ENCODE results near the gene MYO10. TPM values are rescaled to one million over a fixed set of nuclear protein-coding genes. Genes with fewer than 3 reads are reported as not detected.

The MYO10 gene
- total RNA-seq, 4 donors from 2014 or later: 30.6 to 55.9 (median 38.2) TPM

DNA sequence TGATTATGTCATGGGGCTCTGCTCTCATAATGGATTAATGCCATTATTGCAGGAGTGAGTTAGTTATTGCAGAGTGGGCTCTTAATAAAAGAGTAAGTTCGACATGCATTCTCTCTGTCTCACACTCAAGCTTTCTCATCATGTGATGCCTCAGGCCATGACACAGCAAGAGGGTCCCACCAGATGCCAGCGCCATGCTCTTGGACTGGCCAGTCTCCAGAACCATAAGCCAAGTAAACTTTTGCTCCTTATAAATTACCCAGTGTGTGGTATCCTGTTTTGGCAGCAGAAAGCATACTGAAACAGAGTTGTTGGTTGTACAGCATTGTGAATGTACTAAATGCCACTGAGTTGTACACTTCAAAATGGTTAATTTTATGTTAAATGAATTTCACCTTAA, 138.1 kb downstream of the MYO10 start:
- H3K4me3 ChIP-seq: no peak overlapping the region
- H3K4me1 ChIP-seq: no peaks in the 10 kb centered on the region
- DNase-seq (ENCODE audit: low spot score in 2 of 2): no peak
- no peak for TF ChIP-seq EP300 (IDR thresholded peaks at IDR 0.05)
- TF ChIP-seq, protein P1, sequence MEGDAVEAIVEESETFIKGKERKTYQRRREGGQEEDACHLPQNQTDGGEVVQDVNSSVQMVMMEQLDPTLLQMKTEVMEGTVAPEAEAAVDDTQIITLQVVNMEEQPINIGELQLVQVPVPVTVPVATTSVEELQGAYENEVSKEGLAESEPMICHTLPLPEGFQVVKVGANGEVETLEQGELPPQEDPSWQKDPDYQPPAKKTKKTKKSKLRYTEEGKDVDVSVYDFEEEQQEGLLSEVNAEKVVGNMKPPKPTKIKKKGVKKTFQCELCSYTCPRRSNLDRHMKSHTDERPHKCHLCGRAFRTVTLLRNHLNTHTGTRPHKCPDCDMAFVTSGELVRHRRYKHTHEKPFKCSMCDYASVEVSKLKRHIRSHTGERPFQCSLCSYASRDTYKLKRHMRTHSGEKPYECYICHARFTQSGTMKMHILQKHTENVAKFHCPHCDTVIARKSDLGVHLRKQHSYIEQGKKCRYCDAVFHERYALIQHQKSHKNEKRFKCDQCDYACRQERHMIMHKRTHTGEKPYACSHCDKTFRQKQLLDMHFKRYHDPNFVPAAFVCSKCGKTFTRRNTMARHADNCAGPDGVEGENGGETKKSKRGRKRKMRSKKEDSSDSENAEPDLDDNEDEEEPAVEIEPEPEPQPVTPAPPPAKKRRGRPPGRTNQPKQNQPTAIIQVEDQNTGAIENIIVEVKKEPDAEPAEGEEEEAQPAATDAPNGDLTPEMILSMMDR (IDR thresholded peaks at IDR 0.05): no peak
- TF ChIP-seq POLR2A (IDR thresholded peaks at IDR 0.05): no peak
- H3K27ac ChIP-seq: no peak overlapping the region
- WGBS, 2 donors: 87 to 93% methylated on average over 2 of the region's 2 CpGs
- no peaks in the 10 kb centered on the region for H3K9me3 ChIP-seq
- H3K36me3 ChIP-seq: no peaks in the 10 kb centered on the region
- H3K27me3 ChIP-seq: no peaks in the 10 kb centered on the region

DNA sequence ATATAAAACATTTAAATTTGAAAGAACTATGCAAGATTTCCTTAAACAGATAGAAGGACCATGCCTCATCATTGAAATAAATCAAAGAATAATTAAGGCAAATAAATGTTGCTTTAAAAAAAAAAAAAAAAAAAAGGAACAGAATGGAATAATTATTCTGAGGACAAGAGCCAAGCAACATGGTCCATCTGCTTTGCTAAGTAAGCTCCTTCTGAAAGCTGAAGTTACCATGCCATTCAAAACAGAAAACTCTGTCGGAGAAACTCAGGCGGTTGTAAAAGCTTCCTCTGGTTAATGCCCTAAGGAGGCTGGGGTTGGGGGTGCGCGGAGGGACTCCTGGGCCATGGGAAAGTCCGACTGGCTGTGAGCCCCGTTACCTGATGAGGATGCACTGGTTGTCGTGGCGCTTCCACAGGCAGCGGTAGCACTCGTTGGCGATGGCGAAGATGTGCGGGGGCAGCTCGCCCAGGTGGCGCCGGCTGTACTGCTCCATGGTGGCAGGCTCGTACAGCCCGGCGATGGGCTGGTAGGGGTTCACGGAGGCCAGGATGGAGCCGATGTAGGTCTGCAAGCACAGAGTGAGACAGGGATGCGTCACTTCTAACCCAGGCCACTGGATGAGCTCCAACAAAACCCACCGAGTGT, 141.7 kb downstream of the MYO10 start:
- no peaks in the 10 kb centered on the region for H3K9me3 ChIP-seq
- H3K4me3 ChIP-seq: no peak overlapping the region
- no peak for DNase-seq (ENCODE audit: low spot score in 2 of 2)
- H3K4me1 ChIP-seq: peaks cover 0 to 12% (median 0%) of the 10 kb centered on the region in 4 donors
- no peaks in the 10 kb centered on the region for H3K36me3 ChIP-seq
- no peak overlapping the region for H3K27ac ChIP-seq
- 87 to 92% methylated on average over 18 to 23 of the region's 23 CpGs for WGBS, 2 donors
- H3K27me3 ChIP-seq: no peaks in the 10 kb centered on the region
- no peak for TF ChIP-seq EP300 (IDR thresholded peaks at IDR 0.05)
- TF ChIP-seq, protein P1 (IDR thresholded peaks at IDR 0.05): no peak
- TF ChIP-seq POLR2A (IDR thresholded peaks at IDR 0.05): no peak

DNA sequence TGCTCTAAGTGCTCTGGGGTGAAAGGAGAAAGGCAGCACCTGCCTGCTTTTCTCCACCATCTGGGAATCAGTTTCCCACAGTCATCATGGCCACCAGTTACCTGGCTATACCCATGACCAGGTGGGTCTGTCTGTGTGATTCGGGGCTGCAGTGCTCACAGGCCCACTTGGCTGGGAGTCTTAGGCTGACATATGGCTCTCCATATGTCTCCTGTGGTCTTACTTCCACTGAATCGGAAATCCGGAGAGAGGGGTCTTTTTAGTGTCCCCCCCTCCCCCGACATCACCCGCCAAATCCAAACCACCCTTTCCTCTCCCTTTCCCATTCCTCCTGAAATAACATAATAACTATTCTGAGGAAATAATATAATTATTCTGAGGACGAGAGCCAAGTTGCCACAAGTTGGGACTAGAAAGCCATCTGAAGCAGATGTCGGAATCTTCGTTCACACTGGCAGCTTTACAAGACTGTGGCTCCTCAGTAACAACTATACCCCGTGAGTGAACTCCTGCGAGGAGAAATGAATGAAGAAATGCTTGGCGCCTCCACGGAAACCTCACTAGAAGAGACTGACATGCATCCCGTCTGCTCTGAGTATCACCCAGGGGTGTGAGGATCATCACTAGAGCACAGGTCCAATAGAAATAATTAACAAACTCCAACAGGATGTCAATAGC, 143.4 kb downstream of the MYO10 start:
- Histone ChIP-seq H3K4me1 (peaks cover 0 to 12% (median 0%) of the 10 kb centered on the region in 4 donors), H3K36me3 (no peaks in the 10 kb centered on the region), H3K27ac (no peak overlapping the region), H3K9me3 (no peaks in the 10 kb centered on the region), H3K4me3 (no peak overlapping the region), H3K27me3 (no peaks in the 10 kb centered on the region)
- TF ChIP-seq POLR2A (IDR thresholded peaks at IDR 0.05) (no peak), EP300 (IDR thresholded peaks at IDR 0.05) (no peak)
- TF ChIP-seq, protein P1 (IDR thresholded peaks at IDR 0.05): no peak
- DNase-seq (ENCODE audit: low spot score in 2 of 2): no peak
- 81 to 91% methylated on average over 13 of the region's 13 CpGs for WGBS, 2 donors

DNA sequence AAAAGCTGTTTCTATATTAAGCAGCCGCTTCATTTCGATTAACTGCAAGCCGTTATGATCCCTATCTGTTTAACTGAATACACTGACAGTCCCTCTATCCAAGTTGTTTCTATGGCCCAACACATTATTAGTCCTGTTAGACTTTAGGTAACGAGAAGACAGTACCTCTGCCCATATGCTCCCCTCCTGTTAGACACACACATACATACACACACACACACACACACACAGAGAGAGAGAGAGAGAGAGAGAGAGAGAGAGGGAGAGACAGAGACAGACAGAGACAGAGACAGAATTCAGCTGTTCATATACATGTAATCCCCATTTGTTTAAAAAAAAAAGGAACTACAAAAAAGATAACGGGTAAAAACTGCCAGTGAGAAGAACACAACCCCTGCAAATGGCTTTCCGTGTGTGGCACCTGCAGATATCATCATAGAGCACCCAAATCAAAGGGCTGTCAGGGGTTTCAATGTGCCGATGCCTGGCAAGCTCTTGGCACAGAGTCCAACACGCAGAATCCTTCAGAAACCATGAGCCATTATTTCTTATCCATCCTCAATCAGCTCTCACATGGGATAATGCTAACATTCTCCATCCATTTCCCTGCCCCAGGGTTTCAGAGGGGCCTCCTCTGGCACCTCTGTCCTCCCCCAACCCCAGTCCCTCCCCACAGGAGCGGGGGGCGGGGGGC, 144.0 kb downstream of the MYO10 start:
- H3K4me1 ChIP-seq: peaks cover 0 to 12% (median 0%) of the 10 kb centered on the region in 4 donors
- WGBS, 2 donors: 64 to 76% methylated on average over 10 of the region's 10 CpGs
- H3K4me3 ChIP-seq: no peak overlapping the region
- H3K36me3 ChIP-seq: no peaks in the 10 kb centered on the region
- no peak for TF ChIP-seq EP300 (IDR thresholded peaks at IDR 0.05)
- TF ChIP-seq, protein P1 (IDR thresholded peaks at IDR 0.05): no peak
- TF ChIP-seq POLR2A (IDR thresholded peaks at IDR 0.05): no peak
- no peaks in the 10 kb centered on the region for H3K9me3 ChIP-seq
- DNase-seq (ENCODE audit: low spot score in 2 of 2): no peak
- H3K27ac ChIP-seq: no peak overlapping the region
- H3K27me3 ChIP-seq: no peaks in the 10 kb centered on the region

Measured in tibial nerve (tissue), 4 donors.